GM18519 (cell line): Measurements from ENCODE around the gene POU6F2.
"Not testable (repeated sequence)": the region's sequence is repeated elsewhere in the genome, so short reads cannot be mapped to it uniquely, and the experiment has no call there.

ENCODE experiments used
- ATAC-seq: cut with Tn5 transposase; IDR thresholded peaks from one replicate; pipeline ENCODE4 v1.9.1; 2021; ENCODE audit warnings: mild to moderate bottlenecking, moderate library complexity; ENCODE audit not compliant: unreplicated experiment, low FRiP score

POU6F2 gene

GRCh38 chr7:39375874-39376190, 398.1 kb downstream of the POU6F2 start:
- ATAC-seq: no peak

- ATAC-seq: not testable (repeated sequence)
Measured at GRCh38 chr7:39376881-39377280, 399.2 kb downstream of the POU6F2 start.

GRCh38 chr7:39379416-39379815, 401.7 kb downstream of the POU6F2 start:
- ATAC-seq: no peak

GRCh38 chr7:39383136-39383535, 405.4 kb downstream of the POU6F2 start:
- ATAC-seq: no peak

GRCh38 chr7:39384386-39384785, 406.7 kb downstream of the POU6F2 start:
- no peak for ATAC-seq

- no peak for ATAC-seq
Measured at GRCh38 chr7:39386718-39387117, 409.0 kb downstream of the POU6F2 start.

- no peak for ATAC-seq
Measured at GRCh38 chr7:39392151-39392550, 414.4 kb downstream of the POU6F2 start.

GRCh38 chr7:39394105-39394680, 416.5 kb downstream of the POU6F2 start:
- no peak for ATAC-seq

GRCh38 chr7:39399458-39399857, 421.7 kb downstream of the POU6F2 start:
- ATAC-seq: no peak

GRCh38 chr7:39399986-39400385, 422.3 kb downstream of the POU6F2 start:
- no peak for ATAC-seq

GRCh38 chr7:39400836-39401235, 423.1 kb downstream of the POU6F2 start:
- no peak for ATAC-seq

GRCh38 chr7:39402034-39402433, 424.3 kb downstream of the POU6F2 start:
- ATAC-seq: no peak

- ATAC-seq: no peak
Measured at GRCh38 chr7:39404907-39405306, 427.2 kb downstream of the POU6F2 start.

- no peak for ATAC-seq
Measured at GRCh38 chr7:39405581-39405980, 427.9 kb downstream of the POU6F2 start.

GRCh38 chr7:39406467-39406866, 428.8 kb downstream of the POU6F2 start:
- no peak for ATAC-seq

GRCh38 chr7:39407137-39407536, 429.4 kb downstream of the POU6F2 start:
- no peak for ATAC-seq

GRCh38 chr7:39407723-39408122, 430.0 kb downstream of the POU6F2 start:
- ATAC-seq: no peak

GRCh38 chr7:39408906-39409305, 431.2 kb downstream of the POU6F2 start:
- ATAC-seq: no peak

- ATAC-seq: no peak
Measured at GRCh38 chr7:39410582-39410981, 432.9 kb downstream of the POU6F2 start.

GRCh38 chr7:39413636-39414223, 436.0 kb downstream of the POU6F2 start:
- ATAC-seq: no peak

- ATAC-seq: peak; percentile 75
Measured at GRCh38 chr7:39414224-39415035, 436.7 kb downstream of the POU6F2 start.
